Measurements from ENCODE around the gene CYTH4. TPM values are rescaled to one million over a fixed set of nuclear protein-coding genes. Genes with fewer than 3 reads are reported as not detected.

CYTH4 gene
- total and polyA plus RNA-seq, 10 of the 15 experiments (the other 5 are each of a cell fraction or from before 2014, with no cell fraction given), result 1.5 to 27.3 (median 16.9) TPM

GRCh38 chr22:37276776-37277175 is 5.5 kb upstream of the CYTH4 start:
- intact Hi-C loops (cut with micrococcal nuclease; ENCODE audit: unreplicated experiment) (no loop called here), in situ Hi-C loops (cut with MboI) (no loop called here)
- H2AFZ ChIP-seq (ENCODE audit: control insufficient read depth, low read depth, low read length), result no peak overlapping the region
- H3K4me2 ChIP-seq (ENCODE audit: control insufficient read depth, insufficient read depth), result no peak overlapping the region
- no TSS peak for BruUV-seq (replicated peaks)
- RAD21 ChIA-PET (ENCODE audit: unreplicated experiment), result interaction anchor here (0.5 to 1.2 kb wide), 2 partner anchors 9 to 17 kb away, joined by 3 read pairs; no protein-coding TSS in a partner anchor
- H3K36me3 ChIP-seq (ENCODE audit: control insufficient read depth in 2 of 2, insufficient read depth in 2 of 2, low read length in 1 of 2), result no peaks in the 10 kb centered on the region
- H3K27ac ChIP-seq (ENCODE audit: control insufficient read depth, insufficient read depth), result no peak overlapping the region
- no peak overlapping the region for H3K4me3 ChIP-seq
- CTCF ChIA-PET, result interaction anchor here (0.6 to 11.1 kb wide), 5 partner anchors 6 to 67 kb away, joined by 3 to 124 read pairs (median 3); no protein-coding TSS in a partner anchor
- H3K79me2 ChIP-seq (ENCODE audit: control insufficient read depth, insufficient read depth, low read length), result no peaks in the 10 kb centered on the region; the same call in 1 of the 2 replicates
- FAIRE-seq (no peak), DNase-seq (ENCODE audit: low read depth, low spot score) (no peak), ATAC-seq (no peak)
- WGBS (ENCODE audit: insufficient coverage, insufficient replicate concordance, low lambda C conversion rate, missing lambda C conversion rate), result 93% methylated on average over 2 of the region's 2 CpGs
- TF ChIP-seq NFYB (IDR thresholded peaks at IDR 0.05; ENCODE audit: insufficient read depth, low read depth, low read length), result 0 out of 2 replicates have a peak, but pooled peaks have one; percentile 35
- peak; percentile 60 for TF ChIP-seq USF1 (IDR thresholded peaks at IDR 0.05; ENCODE audit: borderline replicate concordance, extremely low read length, insufficient read depth, low read depth, low read length)
- TF ChIP-seq SKIL (IDR thresholded peaks at IDR 0.05; ENCODE audit: low read depth, poor library complexity, severe bottlenecking), result no peak
- SMC1A ChIA-PET (ENCODE audit: uncharacterized antibody, unreplicated experiment), result interaction anchor here (1.0 kb wide), 1 partner anchor 9 kb away, joined by 4 read pairs; no protein-coding TSS in a partner anchor
- H3K27me3 ChIP-seq (replicated peaks in 1 of 2; ENCODE audit: control insufficient read depth in 2 of 2, insufficient read depth in 2 of 2, low read length in 1 of 2), result no peaks in the 10 kb centered on the region
- H3K4me1 ChIP-seq (ENCODE audit: control insufficient read depth, insufficient read depth, low read length), result peaks cover 30% of the 10 kb centered on the region
- POLR2A ChIA-PET, result interaction anchor here (1.0 kb wide), 1 partner anchor 33 kb away, joined by 4 read pairs; no protein-coding TSS in a partner anchor
- H4K20me1 ChIP-seq (ENCODE audit: control insufficient read depth, insufficient read depth), result no peaks in the 10 kb centered on the region
- no peaks in the 10 kb centered on the region for H3K9me3 ChIP-seq (replicated peaks; ENCODE audit: control insufficient read depth, insufficient read depth, low read length)
- H3K9ac ChIP-seq (ENCODE audit: control insufficient read depth, insufficient read depth, low read length), result no peak overlapping the region

Data from GM12878 (cell line).